ENCODE results near the gene ACVR2A.

Gene ACVR2A

DNA sequence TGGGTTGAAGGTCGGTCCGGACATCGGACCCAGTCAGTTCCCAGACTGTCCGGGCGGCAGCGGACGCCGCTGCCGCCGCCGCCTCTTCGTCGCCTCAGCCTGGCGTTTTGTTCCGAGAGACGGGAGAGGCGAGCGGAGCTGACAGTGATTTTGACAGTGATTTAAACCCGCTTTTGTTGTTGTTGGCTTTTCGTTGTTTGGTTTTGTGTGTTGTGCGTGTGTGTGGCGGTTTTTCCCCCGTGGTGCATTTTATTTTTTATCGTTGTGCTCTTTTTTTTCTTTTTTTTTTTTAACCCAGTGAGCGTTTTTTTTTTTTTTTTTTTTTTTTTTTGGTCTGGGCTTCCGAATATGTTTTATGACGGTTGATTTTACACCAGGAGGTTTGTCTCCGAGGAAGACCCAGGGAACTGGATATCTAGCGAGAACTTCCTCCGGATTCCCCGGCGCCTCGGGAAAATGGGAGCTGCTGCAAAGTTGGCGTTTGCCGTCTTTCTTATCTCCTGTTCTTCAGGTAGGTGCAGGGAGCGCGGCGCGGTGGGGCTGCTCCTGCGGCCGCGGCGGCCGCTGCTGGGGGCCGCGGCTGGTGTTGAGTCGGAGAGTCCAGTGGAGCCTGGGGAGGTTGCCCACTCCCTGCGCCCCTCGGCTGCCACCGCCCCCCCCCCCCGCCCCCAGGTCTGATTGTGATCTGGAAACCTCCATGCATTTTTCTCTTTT lies at the start of gene ACVR2A:
TSS of gene ACVR2A (plus strand) at position 333 of the 714 bp plus-strand sequence. CDS start at position 457, 124 bp downstream.
- DNase-seq = peak; percentile 27 to 47

DNA sequence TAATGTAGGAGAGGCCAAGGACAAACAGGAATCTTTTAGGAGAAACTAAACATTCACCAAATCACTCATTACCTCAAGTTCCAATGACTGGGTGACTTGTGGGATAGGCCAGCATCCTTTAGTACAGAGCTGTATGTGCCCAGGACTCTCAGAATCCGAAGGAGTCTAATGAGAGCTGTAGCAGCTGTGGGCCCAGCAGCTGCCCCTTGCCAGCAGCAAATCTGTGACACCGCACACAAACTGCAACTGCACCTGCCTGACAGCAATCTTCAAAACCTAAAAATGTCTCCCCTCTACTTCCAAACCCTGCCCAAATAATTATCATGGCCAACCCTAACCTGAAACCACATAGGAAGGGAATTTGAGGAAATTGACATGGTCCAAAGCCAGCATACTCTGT lies 44.5 kb upstream of the ACVR2A start:
- DNase-seq = no peak

DNA sequence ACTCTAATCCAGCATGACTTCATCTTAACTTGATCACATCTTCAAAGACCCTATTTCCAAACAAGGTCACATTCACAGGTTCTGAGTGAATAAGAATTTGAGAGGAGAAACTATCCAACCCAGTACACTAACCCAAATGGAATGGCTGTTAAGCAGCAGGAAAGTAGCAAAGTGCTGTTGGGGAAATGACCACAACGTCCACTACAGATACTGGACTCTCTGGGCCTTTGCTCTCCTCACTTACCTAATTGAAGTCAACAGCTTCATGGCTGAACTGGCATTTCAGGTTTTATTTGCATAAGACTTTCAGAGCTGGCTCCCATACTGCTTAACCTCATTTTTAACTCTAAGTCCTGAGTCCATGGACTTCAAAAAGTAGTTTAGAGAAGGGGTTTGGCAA lies 38.0 kb upstream of the ACVR2A start:
- DNase-seq = no peak

DNA sequence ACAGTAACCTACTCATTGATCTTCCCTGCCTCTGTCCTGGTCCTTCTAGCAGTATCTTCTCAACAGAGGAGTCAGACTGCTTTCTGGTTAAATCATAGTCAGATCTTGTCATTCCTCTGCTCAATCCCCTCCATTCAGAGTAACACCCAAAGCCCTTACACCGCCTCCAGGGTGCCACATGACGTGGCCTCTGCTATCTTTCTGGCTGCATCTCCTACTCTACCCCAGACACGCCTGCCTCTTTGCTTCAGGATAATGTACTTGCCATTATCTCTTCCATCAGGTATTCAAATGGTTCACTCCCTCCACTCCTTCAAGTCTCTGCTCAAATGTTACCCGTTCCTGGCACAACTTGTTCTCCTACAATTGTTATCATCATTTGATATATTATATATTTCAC lies 36.3 kb upstream of the ACVR2A start:
- no peak for DNase-seq

DNA sequence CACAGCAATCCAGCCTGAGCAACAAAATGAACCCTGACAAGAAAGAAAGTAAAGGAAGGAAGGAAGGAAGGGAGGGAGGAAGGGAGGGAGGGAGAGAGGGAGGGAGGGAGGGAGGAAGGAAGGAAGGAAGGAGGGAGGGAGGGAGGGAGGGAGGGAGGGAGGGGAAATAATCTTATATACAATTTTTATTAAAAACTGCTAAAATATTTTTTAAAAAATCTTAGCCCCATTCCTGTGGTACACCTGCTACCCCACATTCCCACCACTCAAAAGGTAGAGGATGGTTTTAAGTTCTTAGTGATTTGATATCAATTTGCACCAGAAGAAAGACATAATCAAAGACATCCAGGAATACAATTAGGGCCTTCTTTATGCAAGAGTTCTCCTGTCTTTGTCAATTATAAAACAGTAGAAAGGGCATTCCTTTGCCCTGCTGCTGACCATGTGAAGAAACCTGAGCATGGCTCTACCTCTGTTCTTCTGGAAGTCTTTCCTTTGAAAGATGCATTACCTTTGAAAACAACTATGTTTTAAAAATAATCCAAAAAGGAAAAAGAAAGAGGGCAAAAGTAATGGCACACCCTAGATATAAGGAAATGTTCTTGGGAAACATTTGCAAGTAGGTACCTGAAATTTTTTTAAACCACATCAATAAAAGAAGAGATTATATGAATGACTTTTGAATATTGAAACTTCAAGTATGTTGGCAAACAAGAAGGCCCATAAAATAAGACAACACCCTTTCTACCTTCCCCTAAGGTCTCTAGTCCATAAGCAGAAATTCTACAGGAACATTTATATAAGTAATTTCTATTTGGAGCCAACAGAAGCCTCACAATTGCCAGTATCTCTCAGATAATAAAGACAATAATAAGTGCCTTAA lies 33.7 kb upstream of the ACVR2A start:
- DNase-seq = no peak

DNA sequence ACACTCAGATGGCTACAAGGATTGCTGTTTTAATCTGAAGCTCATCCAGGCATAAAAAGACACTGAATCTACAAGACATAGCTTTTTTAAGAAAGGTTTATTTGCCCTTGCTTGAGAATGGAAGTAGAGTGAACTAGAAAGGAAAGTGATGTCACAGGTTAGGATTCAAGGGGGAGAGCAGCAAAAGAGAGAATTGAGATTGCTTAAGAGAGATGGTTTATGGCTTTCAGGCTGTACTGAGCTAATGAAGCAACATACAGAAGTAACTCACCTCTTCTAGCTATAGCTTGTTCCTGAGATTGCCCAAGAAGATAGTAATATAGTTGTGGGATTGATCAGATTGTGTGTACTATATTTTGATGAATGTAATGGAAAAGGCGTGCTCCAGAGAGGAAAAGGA lies 26.1 kb upstream of the ACVR2A start:
- DNase-seq = no peak

DNA sequence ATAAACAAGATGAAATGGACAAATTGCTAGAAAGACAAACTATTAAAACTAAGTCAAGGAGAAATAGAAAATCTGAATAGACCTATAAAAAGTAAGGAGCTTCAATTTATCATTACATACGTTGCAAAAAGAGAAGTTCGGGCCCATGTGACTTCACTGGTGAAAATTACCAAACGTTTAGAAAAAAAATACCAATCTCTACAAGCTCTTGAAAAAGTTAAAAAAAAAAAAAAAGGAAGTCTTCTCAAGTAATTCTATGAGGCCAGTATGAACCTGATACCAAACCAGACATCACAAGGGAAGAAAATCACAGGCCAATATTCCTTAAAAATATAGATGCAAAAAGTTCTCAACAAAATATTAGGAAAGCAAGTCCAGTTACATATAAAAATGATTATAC lies 20.2 kb upstream of the ACVR2A start:
- peak; percentile 71 for DNase-seq

DNA sequence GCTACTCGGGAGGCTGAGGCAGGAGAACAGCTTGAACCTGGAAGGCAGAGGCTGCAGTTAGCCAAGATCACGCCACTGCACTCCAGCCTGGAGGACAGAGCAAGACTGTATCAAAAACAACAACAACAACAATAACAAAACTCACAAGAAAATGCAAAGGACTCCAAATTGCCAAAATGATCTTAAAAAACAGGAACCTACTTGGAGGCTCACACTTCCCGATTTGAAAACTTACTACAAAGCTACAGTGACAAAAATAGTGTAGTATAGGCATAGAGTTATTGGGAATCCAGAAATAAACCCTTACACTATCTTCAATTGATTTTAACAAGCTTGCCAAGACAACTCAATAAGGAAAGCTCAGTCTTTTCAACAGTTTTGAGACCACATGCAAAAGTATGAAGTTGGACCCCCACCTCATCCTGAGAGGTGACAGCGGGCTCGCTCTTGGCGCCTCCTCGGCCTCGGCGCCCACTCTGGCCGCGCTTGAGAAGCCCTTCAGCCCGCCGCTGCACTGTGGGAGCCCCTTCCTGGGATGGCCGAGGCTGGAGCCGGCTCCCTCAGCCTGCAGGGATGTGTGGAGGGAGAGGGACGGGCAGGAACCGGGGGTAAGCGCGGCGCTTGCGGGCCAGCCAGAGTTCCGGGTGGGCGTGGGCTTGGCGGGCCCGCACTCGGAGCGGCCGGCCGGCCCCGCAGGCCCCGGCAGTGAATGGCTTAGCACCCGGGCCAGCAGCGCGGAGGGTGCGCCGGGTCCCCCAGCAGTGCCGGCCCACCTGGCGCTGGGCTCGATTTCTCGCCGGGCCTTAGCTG lies 18.3 kb upstream of the ACVR2A start:
- no peak for DNase-seq

DNA sequence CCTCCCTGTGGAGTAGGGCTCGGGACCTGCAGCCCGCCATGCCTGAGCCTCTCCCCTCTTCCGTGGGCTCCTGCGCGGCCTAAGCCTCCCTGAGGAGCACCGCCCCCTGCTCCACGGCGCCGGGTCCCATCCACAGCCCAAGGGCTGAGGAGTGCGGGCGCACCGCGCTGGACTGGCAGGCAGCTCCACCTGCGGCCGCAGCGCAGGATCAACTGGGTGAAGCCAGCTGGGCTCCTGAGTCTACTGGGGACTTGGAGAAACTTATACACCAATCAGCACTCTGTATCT lies 17.8 kb upstream of the ACVR2A start:
- no peak for DNase-seq

DNA sequence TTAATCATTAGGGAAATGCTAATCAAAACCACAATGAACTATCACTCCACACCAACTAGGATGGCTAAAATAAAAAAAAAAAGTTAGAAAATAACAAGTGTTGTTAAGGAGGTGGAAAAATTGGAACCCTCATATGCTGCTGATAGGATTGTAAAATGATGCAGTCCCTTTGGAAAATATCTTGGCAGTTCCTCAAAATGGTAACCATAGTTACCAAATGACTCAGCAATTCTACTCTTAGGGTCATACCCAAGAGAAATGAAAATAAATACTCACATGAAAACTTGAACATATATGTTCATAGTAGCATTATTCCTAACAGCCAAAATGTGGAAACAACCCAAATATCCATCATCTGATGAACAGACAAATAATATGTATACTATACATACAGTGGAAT lies 15.7 kb upstream of the ACVR2A start:
- DNase-seq = peak; percentile 42 to 47

DNA sequence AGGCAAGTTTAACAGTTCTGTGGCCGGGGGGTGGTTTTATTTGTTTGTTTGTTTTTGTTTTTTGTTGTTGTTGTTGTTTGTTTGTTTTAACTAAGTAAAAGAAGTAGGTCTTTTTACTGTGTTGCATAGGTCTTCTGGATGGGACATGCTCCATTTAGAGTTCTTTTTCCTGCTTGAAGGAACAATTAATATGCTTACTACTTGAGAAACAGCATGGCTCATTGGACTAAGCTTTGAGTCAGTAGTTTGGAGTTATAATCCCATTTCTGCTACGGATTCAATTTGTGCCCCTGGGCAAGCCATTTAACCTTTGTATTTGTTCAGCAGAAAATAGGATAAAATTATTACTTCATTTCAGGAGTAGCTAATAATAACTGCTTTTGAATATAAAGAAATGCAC lies 8.7 kb upstream of the ACVR2A start:
- no peak for DNase-seq

DNA sequence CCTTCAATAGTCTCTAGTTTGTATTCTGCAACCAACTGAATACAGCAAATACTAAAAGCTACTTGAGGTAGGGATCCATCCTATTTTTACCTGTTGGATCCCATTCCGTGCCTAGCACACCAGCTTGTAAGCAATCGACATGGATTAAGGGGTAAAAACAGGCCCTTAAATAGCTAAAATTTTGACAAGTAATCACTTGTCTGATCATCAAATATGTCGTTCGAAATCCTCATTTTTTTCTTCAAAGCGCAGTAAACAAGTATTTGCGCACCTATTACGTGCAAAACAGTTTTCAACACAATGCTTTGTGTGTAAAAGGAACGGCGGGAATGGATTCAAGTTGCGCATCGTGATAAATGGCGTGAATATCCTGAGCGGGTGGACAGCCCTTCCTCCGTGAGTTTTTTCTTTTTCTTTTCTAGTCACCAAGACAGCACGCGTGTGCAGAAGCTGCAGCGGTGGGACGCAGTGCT lies 1.4 kb upstream of the ACVR2A start:
- DNase-seq = no peak

DNA sequence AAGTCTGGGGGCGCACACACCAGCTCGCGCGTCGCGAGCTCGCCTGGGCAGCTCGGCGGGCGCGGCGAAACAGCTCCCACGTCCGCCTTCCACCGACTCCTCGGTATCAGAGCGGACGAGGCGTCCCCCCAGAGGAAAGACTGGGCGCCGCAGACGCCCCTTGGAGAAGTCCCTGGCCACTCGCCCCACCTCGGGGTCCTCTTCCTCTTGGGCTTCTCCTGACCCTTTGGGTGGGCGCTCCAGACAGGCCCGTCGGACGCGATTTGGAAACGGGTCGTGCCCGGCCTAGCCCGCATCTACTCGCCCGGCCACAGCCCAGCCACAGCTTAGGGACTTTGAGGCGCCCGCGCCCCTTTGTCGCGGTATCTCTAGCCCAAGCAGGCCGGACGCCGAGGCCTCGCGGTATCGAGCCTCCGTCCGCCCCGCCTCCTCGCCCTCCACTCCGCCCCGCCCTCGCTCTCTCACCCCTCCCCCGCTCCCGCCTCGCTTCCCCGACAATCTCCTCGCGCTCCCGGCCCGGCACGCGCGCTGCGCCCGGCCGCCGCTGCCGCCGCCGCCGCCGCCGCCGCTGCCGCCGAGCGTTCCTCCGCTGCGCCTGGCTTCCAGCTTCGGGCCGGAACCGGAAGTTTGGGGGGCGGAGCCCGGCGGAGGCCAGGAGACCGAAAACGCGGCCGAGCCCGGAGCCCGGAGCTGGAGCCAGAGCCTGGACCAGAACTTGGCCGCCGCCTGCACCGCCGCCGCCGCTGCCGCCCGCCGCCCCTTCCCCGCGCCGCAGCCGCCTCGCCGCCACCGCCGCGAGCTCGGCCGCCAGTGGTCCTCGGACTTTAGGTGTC lies 749 bp upstream of the ACVR2A start:
- DNase-seq = peak; percentile 88 to 93

DNA sequence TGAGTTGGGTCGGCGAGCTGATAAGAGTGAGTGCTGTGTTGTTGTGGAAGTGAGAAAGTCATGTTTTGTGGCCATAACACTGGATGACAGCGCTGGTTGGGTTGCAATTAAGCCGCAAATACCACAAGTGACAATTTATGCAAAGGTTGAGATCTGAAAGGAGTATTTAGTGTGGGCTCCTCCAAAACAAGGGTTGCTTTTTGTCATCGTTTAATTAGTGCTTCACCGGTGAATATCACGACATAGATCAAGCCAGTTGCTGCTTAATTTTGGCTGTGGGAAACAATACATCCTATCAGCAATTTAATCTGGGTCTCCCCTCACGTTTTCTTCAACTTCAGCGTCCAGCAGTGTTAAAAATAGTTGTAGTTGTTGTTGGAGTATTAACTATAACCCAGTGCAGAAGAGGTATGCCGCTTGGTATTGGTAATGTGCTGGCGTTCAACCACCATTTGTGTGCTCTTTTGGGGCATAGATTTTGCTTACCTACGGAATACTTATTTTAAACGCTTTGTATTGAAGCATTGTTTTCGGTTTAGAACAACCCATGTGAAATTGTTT lies 662 bp downstream of the ACVR2A start:
- DNase-seq = peak in 1 of 2 donors; percentile 25

DNA sequence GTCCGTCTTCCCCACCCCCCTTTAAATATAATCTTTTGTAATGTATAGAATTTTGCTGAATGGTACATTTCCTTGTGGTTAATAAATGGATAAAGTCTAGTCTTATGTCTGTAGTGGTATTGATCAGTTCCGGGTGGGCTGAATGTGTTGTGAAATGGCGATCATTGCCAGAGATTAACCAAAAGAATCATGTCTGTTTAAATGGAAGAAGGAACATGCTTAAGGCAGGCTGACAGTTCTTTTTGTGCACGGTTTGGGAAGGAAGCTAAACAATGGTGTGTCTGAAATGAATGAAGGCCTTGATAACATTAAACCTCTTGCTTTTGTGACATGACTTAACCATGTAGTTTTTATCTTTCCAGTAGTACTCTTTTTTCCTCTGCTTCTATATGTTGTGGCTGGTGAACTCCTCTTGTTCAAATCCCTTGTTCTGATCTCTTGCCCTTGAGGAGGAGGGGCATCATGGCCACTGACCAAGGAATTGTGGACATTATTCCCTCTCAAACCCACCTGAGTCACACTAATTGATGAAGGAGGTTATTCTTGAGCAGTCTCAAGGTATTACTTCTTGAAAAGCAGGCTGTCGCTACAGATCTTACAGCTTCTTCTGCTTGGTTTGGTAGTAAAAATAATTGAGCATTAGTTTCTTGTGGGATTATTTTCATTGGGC lies 1.7 kb downstream of the ACVR2A start:
- DNase-seq = no peak

DNA sequence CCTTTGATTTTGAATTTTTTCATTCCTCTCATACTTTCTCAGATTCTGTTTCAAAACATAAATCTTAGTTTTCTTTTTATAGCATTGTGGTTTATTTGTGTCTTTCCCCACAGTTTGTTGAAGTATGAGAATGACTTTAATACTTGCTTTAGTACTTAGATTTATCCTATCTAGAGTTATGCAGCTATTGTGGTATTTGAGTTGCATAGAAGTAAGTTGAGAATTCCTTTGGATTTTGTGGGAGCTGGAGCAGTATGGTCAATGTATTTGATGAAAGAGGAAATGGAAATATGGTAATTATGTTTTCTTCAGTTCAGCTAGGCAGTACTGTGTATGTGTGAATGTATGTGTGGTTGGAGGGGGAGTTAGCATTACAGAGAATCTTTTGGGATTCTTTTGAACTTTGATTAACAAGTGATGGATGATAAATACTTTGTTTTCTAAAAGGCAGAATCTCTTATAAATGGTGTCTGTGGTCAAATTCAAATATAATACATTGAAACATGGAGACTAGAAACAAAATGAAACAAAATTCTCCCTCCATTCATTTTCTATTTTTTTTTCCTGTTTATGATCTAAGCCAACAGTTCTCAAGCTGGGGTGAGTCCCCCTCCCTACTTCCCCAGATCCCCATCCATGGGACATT lies 3.0 kb downstream of the ACVR2A start:
- no peak for DNase-seq

DNA sequence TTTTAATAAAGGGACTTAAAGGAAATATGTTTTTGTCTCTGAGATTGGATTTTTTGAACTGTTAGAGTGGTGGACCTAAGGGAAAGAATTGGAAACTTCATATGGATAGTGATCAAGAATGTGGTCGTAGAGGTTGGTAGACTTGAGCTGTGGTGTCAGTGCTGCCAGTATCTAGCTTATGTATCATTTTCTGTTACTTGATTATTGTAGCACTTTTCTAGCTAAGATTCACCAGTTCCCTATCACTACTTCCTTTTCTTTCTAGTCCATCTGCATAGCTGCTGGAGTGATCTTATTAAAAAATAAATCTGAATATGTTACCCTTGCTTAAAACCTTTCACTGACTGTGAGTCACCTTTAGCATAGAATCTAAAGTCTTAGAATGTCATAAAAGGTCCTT lies 6.0 kb downstream of the ACVR2A start:
- no peak for DNase-seq

DNA sequence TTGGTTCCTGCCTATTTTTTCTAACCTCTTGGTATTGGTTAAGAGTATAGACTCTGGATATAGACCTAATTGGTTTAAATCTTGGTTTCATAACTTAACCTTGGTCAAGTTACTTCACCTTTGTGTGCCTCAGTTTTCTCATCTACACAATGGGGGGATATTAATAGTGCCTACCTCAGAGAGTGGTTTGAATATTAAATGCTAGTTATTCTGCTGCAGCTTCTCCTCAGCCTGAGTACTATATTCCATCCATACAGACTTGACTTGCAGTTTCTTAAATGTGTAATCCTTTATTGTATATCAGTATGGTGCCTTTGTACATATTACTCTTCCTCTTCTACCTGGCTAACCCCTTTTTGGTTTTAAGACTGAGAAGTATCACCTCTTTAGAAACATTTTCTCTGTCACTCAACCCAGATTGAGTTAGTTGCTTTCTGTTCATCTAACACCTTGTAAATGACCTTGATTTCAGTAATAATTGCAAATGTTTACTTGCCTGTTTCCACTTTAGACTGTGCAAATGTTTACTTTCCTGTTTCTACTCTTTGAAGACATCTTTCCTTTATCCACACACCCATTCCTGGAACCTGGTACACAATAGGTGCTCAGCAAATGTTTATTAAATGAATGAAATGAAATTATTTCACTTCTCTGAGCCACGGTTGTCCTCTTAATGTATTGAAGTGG lies 6.6 kb downstream of the ACVR2A start:
- no peak for DNase-seq

DNA sequence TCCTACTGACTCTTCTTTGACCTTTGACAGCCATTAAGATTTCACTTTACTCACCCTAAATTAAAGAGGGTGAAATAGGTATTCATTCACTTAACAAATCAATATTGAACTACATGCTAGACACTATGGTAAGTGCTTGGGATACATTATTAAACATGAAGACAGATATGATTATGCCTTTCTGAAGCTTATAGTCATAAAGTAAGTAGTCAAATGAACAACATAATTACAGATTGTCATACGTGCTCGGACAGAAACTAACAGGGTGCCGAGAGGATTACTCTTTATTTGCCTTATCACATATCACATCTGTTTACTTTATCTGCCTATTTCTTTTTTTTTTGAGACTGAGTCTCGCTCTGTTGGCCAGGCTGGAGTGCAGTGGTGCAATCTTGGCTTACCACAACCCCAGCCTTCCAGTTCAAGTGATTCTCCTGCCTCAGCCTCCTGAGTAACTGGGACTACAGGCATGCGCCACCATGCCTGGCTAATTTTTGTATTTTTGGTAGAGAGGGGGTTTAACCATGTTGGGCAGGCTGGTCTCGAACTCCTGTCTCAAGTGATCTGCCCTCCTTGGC lies 9.8 kb downstream of the ACVR2A start:
- DNase-seq = no peak

DNA sequence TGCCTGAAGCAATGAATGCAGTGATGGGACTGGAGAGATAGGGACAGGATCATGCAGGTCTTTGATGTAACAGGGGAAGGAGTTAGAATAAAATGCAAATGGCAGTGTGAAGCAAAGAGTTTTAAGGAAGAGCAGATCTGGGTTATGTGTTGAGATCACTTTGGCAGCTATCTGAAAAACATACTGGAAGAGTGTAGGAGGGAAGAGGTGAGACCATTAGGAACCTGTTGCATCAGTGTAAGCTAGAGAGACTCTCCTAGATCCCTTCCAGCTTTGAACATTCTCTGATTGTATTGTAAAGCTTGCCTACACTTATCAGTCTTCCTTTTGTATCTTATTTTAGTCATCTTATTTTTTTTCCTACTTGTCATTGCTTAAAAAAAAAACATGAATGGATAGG lies 10.5 kb downstream of the ACVR2A start:
- no peak for DNase-seq

All from inflammatory macrophage treated with lipopolysaccharide for 1 hour (primary cell).